Stomach (tissue), 9 donors: Measurements from ENCODE around the gene ZNF462. TPM values are rescaled to one million over a fixed set of nuclear protein-coding genes. Genes with fewer than 3 reads are reported as not detected.

ENCODE experiments used
- DNase-seq, 2 donors: peaks; one replicate each; pipeline versions ENCODE4 v3.0.0 to v3.0.0-alpha.2; 2013 to 2019
- H3K27ac ChIP-seq, 5 donors: fragments of 200-600 bp in 4 of 5; sonication (generic) in 4 of 5; one replicate each; pipeline ENCODE4 v1.5.1; 2013 to 2019; ENCODE audit warnings: mild to moderate bottlenecking in 1 of 5, moderate library complexity in 1 of 5
- H3K27me3 ChIP-seq, 3 donors: fragments of 200-600 bp; sonication (generic); one replicate each; pipeline ENCODE4 v1.5.1; 2017 to 2019; ENCODE audit warnings: mixed run types in 1 of 3
- H3K36me3 ChIP-seq, 4 donors: fragments of 200-600 bp; sonication (generic); 1 replicate in 3 of 4; 2 replicates in 1 of 4; pipeline ENCODE4 v1.5.1; 2016 to 2019
- H3K4me1 ChIP-seq, 4 donors: fragments of 200-600 bp; sonication (generic); one replicate each; pipeline ENCODE4 v1.5.1; 2016 to 2019
- H3K4me3 ChIP-seq, 4 donors: fragments of 200-600 bp; sonication (generic) in 3 of 4; one replicate each; pipeline ENCODE4 v1.5.1; 2016 to 2019; ENCODE audit warnings: mild to moderate bottlenecking in 1 of 4
- H3K9me3 ChIP-seq, 4 donors: fragments of 200-600 bp; sonication (generic); one replicate each; pipeline ENCODE4 v1.5.1; 2016 to 2019
- EP300 ChIP-seq: sonication (generic); formaldehyde crosslinking; IDR thresholded peaks from one replicate; pipeline ENCODE4 v1.6.1; 2017; ENCODE audit warnings: antibody characterized with exemption
- POLR2A ChIP-seq, 4 donors: fragments of 450-650 bp; IDR thresholded peaks; one replicate each; pipeline ENCODE4 v1.6.1; 2016; ENCODE audit warnings: antibody characterized with exemption in 4 of 4, control low read depth in 2 of 4, mild to moderate bottlenecking in 1 of 4, moderate library complexity in 1 of 4
- POLR2AphosphoS5 ChIP-seq, 3 donors: sonication (generic); formaldehyde crosslinking; IDR thresholded peaks; one replicate each; pipeline ENCODE4 v1.6.1; 2016; ENCODE audit warnings: antibody characterized with exemption in 3 of 3
- WGBS, 5 donors: extraction: QIAGEN DNeasy Blood & Tissue Kit in 3 of 5; methylation state at CpG; one replicate each; pipeline versions ENCODE4 v1.1.5 to v1.1.7; 2013 to 2018; 5-methylcytosine and 5-hydroxymethylcytosine counted together
- intact Hi-C: fragments of 100-400 bp; cut with DNase I; formaldehyde crosslinking; loops from one replicate; pipeline ENCODE4 v1.15.1; 2023; ENCODE audit warnings: low total_unique reads
- polyA plus RNA-seq, 3 donors: library from polyadenylated mRNA; stranded (reverse); fragments of 200-250 nt; gene quantifications; one replicate each; pipeline ENCODE4 v1.2.3, GENCODE V29; 2013
- total RNA-seq, 5 donors: library from RNA; depleted of rRNA; stranded (reverse); fragments of >200 nt; gene quantifications; one replicate each; pipeline versions ENCODE4 v1.1.0 to v1.2.3, GENCODE V29; 2014 to 2016
- TF ChIP-seq, protein P1 (sequence below), 7 experiments: fragments of 450-650 bp in 4 of 7; fragments of 200-600 bp in 3 of 7; sonication (generic) in 3 of 7; IDR thresholded peaks; one replicate each; pipeline ENCODE4 v1.5.1; 2016 to 2019; ENCODE audit warnings: antibody characterized with exemption in 7 of 7, control low read depth in 2 of 7, mild to moderate bottlenecking in 1 of 7
- donor health status: healthy with polysubstance abuse.
- donor health status: Bipolar disorder and iron deficiency.
- donor health status: healthy.

ZNF462 gene
- total and polyA plus RNA-seq, 8 donors, result 0.50 to 60.1 (median 10.1) TPM

DNA sequence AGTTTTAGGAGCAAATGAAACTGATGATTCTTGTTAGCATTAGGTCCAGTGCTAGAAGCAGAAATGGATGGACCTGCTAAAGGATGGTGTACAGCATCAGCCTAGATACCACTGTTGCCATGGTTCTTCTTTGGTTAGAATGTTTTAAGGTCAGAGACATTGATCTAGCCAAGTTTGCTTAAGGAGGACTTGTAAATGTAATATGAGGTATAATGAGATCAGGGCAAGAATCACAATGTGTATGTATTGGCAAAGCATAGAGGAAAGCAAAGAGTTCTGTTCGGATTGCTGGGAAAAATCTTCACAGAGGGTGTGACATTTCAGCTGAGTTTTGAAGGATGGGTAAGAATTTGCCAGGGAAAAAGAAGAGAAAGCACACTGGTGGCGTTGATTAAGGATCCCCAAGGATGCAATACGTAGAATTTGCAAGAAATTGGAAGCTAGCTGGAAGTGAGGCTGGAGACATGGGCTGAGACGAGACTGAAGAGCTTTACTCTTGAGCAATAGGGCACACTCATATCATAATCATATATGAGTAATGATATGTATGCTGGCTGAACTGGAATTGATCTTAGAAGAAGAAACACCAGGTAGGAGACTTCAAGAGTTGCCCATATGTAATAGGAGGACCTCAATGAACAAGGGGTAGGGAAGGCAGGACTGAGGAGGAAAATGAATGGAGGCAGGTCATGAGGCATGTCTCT, 102.0 kb downstream of the ZNF462 start:
- 83 to 91% (median 88%) methylated on average over 4 of the region's 4 CpGs for WGBS, 5 donors
- H3K4me3 ChIP-seq, result no peak overlapping the region
- intact Hi-C loops, result no loop called here

DNA sequence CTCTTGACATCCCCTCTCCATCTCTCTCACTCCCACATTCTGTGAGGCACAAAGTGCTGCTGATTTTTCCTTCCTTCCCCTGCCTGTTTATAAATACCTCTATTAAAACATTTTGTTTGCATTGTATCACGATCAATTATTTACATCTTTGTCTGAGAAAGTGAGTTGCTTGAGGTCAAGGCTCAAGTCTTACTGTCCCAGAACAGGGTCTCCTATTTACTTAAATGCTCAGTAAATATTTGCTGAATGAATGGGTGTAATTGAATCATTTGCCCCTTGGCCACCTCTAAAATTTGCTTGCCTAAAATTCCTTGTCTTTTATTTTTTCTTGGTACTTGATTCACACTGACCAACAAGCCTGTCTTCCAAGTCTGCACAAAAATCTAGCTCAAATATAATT, 103.5 kb downstream of the ZNF462 start:
- intact Hi-C loops, result no loop called here
- no peaks in the 10 kb centered on the region for H3K36me3 ChIP-seq
- H3K9me3 ChIP-seq, result no peaks in the 10 kb centered on the region
- TF ChIP-seq POLR2A (IDR thresholded peaks at IDR 0.05) (no peak), EP300 (no peak), POLR2AphosphoS5 (IDR thresholded peaks at IDR 0.05) (no peak)
- TF ChIP-seq, protein P1, sequence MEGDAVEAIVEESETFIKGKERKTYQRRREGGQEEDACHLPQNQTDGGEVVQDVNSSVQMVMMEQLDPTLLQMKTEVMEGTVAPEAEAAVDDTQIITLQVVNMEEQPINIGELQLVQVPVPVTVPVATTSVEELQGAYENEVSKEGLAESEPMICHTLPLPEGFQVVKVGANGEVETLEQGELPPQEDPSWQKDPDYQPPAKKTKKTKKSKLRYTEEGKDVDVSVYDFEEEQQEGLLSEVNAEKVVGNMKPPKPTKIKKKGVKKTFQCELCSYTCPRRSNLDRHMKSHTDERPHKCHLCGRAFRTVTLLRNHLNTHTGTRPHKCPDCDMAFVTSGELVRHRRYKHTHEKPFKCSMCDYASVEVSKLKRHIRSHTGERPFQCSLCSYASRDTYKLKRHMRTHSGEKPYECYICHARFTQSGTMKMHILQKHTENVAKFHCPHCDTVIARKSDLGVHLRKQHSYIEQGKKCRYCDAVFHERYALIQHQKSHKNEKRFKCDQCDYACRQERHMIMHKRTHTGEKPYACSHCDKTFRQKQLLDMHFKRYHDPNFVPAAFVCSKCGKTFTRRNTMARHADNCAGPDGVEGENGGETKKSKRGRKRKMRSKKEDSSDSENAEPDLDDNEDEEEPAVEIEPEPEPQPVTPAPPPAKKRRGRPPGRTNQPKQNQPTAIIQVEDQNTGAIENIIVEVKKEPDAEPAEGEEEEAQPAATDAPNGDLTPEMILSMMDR (IDR thresholded peaks at IDR 0.05), result no peak
- DNase-seq, result no peak
- no peaks in the 10 kb centered on the region for H3K27me3 ChIP-seq
- no peaks in the 10 kb centered on the region for H3K4me1 ChIP-seq
- no peak overlapping the region for H3K4me3 ChIP-seq
- WGBS, 5 donors, result 24 to 55% (median 32%) methylated on average over 1 of the region's 1 CpG
- H3K27ac ChIP-seq, result no peak overlapping the region

More for the DNA sequence above, 102.0 kb downstream of the ZNF462 start:
- Histone ChIP-seq H3K9me3 (no peaks in the 10 kb centered on the region), H3K27me3 (no peaks in the 10 kb centered on the region), H3K36me3 (no peaks in the 10 kb centered on the region), H3K27ac (no peak overlapping the region), H3K4me1 (no peaks in the 10 kb centered on the region)
- TF ChIP-seq POLR2A (IDR thresholded peaks at IDR 0.05), result no peak
- no peak for TF ChIP-seq EP300
- TF ChIP-seq POLR2AphosphoS5 (IDR thresholded peaks at IDR 0.05), result no peak
- TF ChIP-seq, protein P1 (IDR thresholded peaks at IDR 0.05), result no peak
- DNase-seq, result no peak

DNA sequence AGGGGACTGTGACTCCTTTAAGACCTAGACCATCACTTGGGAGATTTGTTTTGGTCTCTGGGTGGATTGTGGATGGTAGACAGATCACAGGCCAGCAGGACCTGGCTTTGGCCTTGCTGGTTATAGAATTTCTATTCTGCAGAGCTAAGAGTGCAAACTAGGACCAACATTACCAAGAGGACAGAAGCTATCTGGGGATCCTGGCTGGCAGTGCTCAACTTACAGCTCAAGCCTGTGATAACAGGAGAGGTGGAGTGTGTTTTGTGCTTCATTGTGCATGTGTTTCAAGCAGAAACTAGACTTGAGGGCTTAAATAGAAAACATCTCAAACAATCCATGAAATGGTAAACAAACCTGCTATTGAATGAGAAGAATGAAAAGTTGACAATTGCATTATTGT, 106.7 kb downstream of the ZNF462 start:
- no peak for DNase-seq
- Histone ChIP-seq H3K36me3 (peaks cover 0 to 30% (median 27%) of the 10 kb centered on the region in 4 donors), H3K27me3 (no peaks in the 10 kb centered on the region), H3K9me3 (no peaks in the 10 kb centered on the region), H3K4me3 (no peak overlapping the region), H3K27ac (no peak overlapping the region), H3K4me1 (no peaks in the 10 kb centered on the region)
- TF ChIP-seq, protein P1 (IDR thresholded peaks at IDR 0.05), result no peak
- TF ChIP-seq POLR2AphosphoS5 (IDR thresholded peaks at IDR 0.05) (no peak), EP300 (no peak), POLR2A (IDR thresholded peaks at IDR 0.05) (no peak)
- intact Hi-C loops, result no loop called here

DNA sequence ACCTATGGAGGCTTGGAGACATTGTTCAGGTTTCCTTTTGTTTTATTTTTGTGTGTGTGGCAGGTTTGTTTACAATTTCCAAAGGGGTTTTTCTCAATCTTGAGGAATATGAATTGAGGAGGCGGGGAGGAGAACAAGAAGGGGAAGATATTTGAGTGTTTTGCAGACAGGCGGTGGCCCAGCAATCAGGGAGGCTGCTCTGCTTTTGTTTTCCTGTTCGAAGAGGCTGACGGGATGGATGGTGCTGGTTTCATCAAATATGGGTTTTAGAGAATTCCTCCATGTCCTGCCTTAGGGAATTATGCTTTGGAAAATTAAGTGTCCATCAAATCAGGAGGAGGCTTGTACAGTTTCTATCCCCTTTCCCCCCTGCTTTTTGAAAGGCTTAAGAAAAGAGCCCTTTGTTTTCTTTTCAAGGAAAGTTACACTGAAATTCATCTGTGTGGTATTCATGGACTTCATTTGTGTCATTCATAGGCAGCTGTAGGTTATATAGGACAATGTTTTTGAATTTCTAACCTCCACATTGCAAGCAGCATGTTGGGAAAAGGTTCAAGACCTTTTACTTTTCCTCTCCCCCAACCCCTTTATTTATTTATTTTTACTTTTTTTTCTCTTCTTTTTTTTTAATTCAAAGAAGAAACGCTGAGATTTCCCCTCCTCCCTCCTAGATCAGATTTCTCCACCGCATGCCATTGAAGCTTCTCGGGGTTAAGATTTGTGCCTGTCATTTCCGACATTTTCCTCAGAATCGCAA, 107.4 kb downstream of the ZNF462 start:
- Histone ChIP-seq H3K4me3 (no peak overlapping the region), H3K4me1 (no peaks in the 10 kb centered on the region), H3K27me3 (no peaks in the 10 kb centered on the region), H3K36me3 (peaks cover 0 to 38% (median 30%) of the 10 kb centered on the region in 4 donors), H3K9me3 (no peaks in the 10 kb centered on the region), H3K27ac (no peak overlapping the region)
- TF ChIP-seq, protein P1 (IDR thresholded peaks at IDR 0.05), result no peak
- TF ChIP-seq POLR2AphosphoS5 (IDR thresholded peaks at IDR 0.05) (no peak), EP300 (no peak), POLR2A (IDR thresholded peaks at IDR 0.05) (no peak)
- no peak for DNase-seq
- intact Hi-C loops, result no loop called here
- WGBS, 5 donors, result 78 to 84% (median 83%) methylated on average over 9 of the region's 9 CpGs
